SU-DHL-6 (cell line): ENCODE data around the gene C2CD4C.
"Not testable (repeated sequence)": the region's sequence is repeated elsewhere in the genome, so short reads cannot be mapped to it uniquely, and the experiment has no call there.

Experiments
- H2AFZ ChIP-seq: fragments of 200-600 bp; sonication (generic); 2 replicates; pipeline ENCODE4 v1.6.1; 2014; ENCODE audit warnings: low read depth, mild to moderate bottlenecking, moderate library complexity, mixed read lengths, antibody characterized with exemption, low read length; ENCODE audit not compliant: severe bottlenecking
- H3F3A ChIP-seq: fragments of 200-600 bp; shearing (Covaris generic); 2 replicates; pipeline ENCODE4 v1.6.0; 2016; ENCODE audit warnings: antibody characterized with exemption, mild to moderate bottlenecking; ENCODE audit not compliant: insufficient read depth
- H3K27ac ChIP-seq: fragments of 200-600 bp; sonication (generic); 2 replicates; pipeline ENCODE4 v1.5.1; 2016; ENCODE audit warnings: low read depth, mild to moderate bottlenecking, low read length, moderate library complexity, mixed read lengths
- H3K27me3 ChIP-seq: fragments of 200-600 bp; sonication (generic), shearing (Covaris generic); 2 replicates; pipeline ENCODE4 v1.6.0; 2014; ENCODE audit warnings: mild to moderate bottlenecking, low read length
- H3K36me3 ChIP-seq: fragments of 200-600 bp; sonication (generic); 2 replicates; pipeline ENCODE4 v1.6.1; 2014; ENCODE audit warnings: mild to moderate bottlenecking, low read length, mixed read lengths
- H3K4me2 ChIP-seq: fragments of 300-600, 200-600 bp; shearing (Covaris generic), sonication (generic); 2 replicates; pipeline ENCODE4 v1.6.0; 2014; ENCODE audit warnings: low read length, low read depth, mild to moderate bottlenecking; ENCODE audit not compliant: poor library complexity, severe bottlenecking
- H3K4me3 ChIP-seq: fragments of 200-600 bp; sonication (generic); 2 replicates; pipeline ENCODE4 v1.5.1; 2014; ENCODE audit warnings: antibody characterized with exemption, low read length, mild to moderate bottlenecking, mixed read lengths; ENCODE audit not compliant: insufficient read depth, poor library complexity, severe bottlenecking
- H3K79me2 ChIP-seq: fragments of 200-600 bp; sonication (generic); 2 replicates; pipeline ENCODE4 v1.6.1; 2014; ENCODE audit warnings: mild to moderate bottlenecking, low read length, moderate library complexity; ENCODE audit not compliant: insufficient read depth
- H3K9ac ChIP-seq: fragments of 200-600 bp; sonication (generic); 2 replicates; pipeline ENCODE4 v1.7.0; 2014; ENCODE audit warnings: mild to moderate bottlenecking, low read length
- H3K9me2 ChIP-seq: fragments of 200-600 bp; sonication (generic); replicated peaks from 2 replicates; pipeline ENCODE4 v1.6.1; 2014; ENCODE audit warnings: low read length; ENCODE audit not compliant: insufficient read depth
- H3K9me3 ChIP-seq: fragments of 200-600 bp; sonication (generic); 2 replicates; pipeline ENCODE4 v1.6.1; 2014; ENCODE audit warnings: low read length, mixed read lengths; ENCODE audit not compliant: insufficient read depth
- H4K20me1 ChIP-seq: fragments of 200-600 bp; sonication (generic); 2 replicates; pipeline ENCODE4 v1.6.1; 2014; ENCODE audit warnings: low read depth, mild to moderate bottlenecking, antibody characterized with exemption, low read length, moderate library complexity, mixed read lengths
- CTCF ChIP-seq: fragments of 200-600 bp; sonication (generic); IDR thresholded peaks from one replicate; pipeline ENCODE4 v1.5.1; 2017; ENCODE audit warnings: antibody characterized with exemption, mild to moderate bottlenecking, low read length, moderate library complexity; ENCODE audit not compliant: insufficient read depth, poor library complexity, severe bottlenecking
- EZH2phosphoT487 ChIP-seq: fragments of 200-600 bp; sonication (generic), shearing (Covaris generic); conservative IDR thresholded peaks from 2 replicates; pipeline ENCODE4 v1.6.1; 2018; ENCODE audit warnings: mild to moderate bottlenecking, antibody characterized with exemption, low read length, moderate library complexity, mixed read lengths

The C2CD4C gene

GRCh38 chr19:453606-454005, 44.7 kb upstream of the C2CD4C start:
- no peaks in the 10 kb centered on the region for H3K27me3 ChIP-seq
- H3F3A ChIP-seq, result 0 out of 2 replicates have a peak, but pooled peaks cover 4% of the 10 kb centered on the region
- H3K9me2 ChIP-seq, result no peaks in the 10 kb centered on the region
- H3K9me3 ChIP-seq, result peaks cover 18% of the 10 kb centered on the region; the same call in 1 of the 2 replicates
- no peak overlapping the region for H3K9ac ChIP-seq
- H3K27ac ChIP-seq, result no peak overlapping the region
- H4K20me1 ChIP-seq, result no peaks in the 10 kb centered on the region
- H3K4me3 ChIP-seq, result no peak overlapping the region
- H3K36me3 ChIP-seq, result no peaks in the 10 kb centered on the region
- H2AFZ ChIP-seq, result no peak overlapping the region
- H3K4me2 ChIP-seq, result no peak overlapping the region
- no peaks in the 10 kb centered on the region for H3K79me2 ChIP-seq
- TF ChIP-seq EZH2phosphoT487 (no peak), CTCF (no peak)

DNA sequence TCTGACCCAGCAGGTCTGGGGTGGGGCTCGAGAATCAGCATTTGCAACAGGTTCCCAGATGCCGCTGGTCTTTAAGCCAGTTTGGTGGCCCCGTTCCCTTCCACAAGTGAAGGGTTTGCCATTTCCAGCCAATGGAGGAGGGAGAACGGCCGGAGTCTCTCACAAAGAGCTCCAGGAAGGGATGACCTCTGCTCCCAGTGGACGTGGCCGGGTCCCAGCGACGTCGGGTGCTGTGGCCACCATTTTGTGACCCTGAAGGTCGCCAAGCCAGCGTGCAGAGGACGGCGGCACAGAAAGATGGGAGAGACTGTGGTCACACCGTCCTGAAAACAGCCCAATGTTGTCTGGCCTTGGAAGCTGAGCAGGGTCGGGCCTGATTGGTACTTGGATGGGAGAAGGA, 43.9 kb upstream of the C2CD4C start:
- no peak overlapping the region for H2AFZ ChIP-seq
- no peak overlapping the region for H3K4me3 ChIP-seq
- H3K27me3 ChIP-seq, result no peaks in the 10 kb centered on the region
- no peaks in the 10 kb centered on the region for H3K9me2 ChIP-seq
- H4K20me1 ChIP-seq, result no peaks in the 10 kb centered on the region
- no peaks in the 10 kb centered on the region for H3K79me2 ChIP-seq
- H3F3A ChIP-seq, result 0 out of 2 replicates have a peak, but pooled peaks cover 4% of the 10 kb centered on the region
- peaks cover 18% of the 10 kb centered on the region; the same call in 1 of the 2 replicates for H3K9me3 ChIP-seq
- no peak for TF ChIP-seq EZH2phosphoT487
- no peak for TF ChIP-seq CTCF
- H3K4me2 ChIP-seq, result no peak overlapping the region
- no peak overlapping the region for H3K27ac ChIP-seq
- H3K36me3 ChIP-seq, result no peaks in the 10 kb centered on the region
- no peak overlapping the region for H3K9ac ChIP-seq

- not testable (repeated sequence) for H3K9ac ChIP-seq, H3K36me3 ChIP-seq, H3K9me3 ChIP-seq, H4K20me1 ChIP-seq, H3K27ac ChIP-seq, H3K4me2 ChIP-seq, H3F3A ChIP-seq, H3K4me3 ChIP-seq, H3K9me2 ChIP-seq, H3K79me2 ChIP-seq, H2AFZ ChIP-seq, H3K27me3 ChIP-seq
Observed at GRCh38 chr19:450912-451481, 42.0 kb upstream of the C2CD4C start.

GRCh38 chr19:449916-450315, 41.0 kb upstream of the C2CD4C start:
- Histone ChIP-seq H3K9ac (no peak overlapping the region), H3F3A (0 out of 2 replicates have a peak, but pooled peaks cover 4% of the 10 kb centered on the region), H3K79me2 (no peaks in the 10 kb centered on the region), H3K4me3 (no peak overlapping the region), H3K27me3 (no peaks in the 10 kb centered on the region), H3K36me3 (no peaks in the 10 kb centered on the region), H4K20me1 (no peaks in the 10 kb centered on the region), H3K4me2 (no peak overlapping the region), H3K9me3 (peaks cover 8% of the 10 kb centered on the region; the same call in 1 of the 2 replicates), H3K9me2 (no peaks in the 10 kb centered on the region), H2AFZ (no peak overlapping the region), H3K27ac (no peak overlapping the region)
- TF ChIP-seq CTCF (no peak), EZH2phosphoT487 (no peak)
